Urothelium cell line (cell line): ENCODE results near the gene OPCML.

Source experiments
- DNase-seq: peaks from one replicate; pipeline ENCODE4 v3.0.0; 2011; ENCODE audit warnings: low spot score, mixed read lengths
- FAIRE-seq: peaks from 2 replicates; lab custom pipeline; 2011; peaks lifted over from hg19 to GRCh38; lab: Jason Lieb, UNC

Gene OPCML

DNA sequence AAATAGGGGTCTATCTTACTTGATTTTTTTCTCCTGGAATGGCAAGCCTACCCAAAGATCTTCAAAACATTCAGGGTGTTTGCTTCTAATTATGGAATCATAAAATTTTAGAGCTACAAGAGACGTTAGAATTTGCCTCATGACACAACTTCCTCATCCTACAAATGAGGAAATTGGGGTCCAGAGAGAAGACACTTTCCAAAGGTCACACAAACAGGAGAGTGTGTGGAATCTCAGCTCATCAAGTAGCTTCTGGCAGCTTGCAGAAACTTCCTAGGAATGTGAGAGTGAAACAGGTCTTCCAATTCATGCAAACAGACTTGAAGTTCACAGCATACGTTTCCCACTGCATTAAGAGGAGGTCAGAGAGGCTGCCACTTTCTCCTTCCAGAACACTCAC is 976.0 kb downstream of the OPCML start:
- no peak for FAIRE-seq
- DNase-seq, result no peak

DNA sequence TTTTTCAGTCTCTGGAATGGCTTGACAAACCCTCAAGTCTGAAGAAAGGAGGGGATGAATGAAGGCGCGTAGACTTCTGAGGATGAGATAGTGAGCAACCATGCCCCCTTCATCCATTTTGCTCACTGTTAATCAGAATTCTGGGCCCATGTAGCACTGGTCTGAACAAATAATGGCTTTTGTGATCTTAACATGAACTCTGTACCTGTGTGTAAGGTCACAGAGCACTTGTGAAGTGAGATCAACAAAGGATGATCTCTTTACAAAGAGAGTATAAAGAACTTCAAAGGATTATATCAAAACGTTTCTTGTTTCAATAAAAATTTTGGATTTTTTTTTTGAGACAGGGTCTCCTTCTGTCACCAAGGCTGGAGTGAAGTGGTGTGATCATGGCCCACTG is 976.7 kb downstream of the OPCML start:
- no peak for DNase-seq
- no peak for FAIRE-seq

DNA sequence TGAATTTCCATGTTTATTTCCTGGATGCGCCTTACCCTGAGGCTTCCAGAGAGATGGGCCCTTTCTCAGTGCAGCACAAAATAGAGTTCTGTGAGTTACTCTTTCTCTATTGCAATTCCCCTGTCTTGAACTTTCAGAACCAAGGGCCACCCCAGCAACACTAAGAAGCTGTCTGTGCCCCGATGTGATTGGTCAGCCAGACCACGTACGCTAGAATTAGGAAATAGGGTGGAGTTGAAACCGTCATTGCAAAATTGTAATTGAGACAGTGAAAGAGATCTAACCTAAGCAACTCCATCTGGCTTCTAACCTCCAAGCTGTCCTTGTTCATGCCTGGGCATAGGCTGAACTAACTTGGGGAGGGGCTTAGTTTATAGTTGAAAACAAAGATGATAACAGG is 981.3 kb downstream of the OPCML start:
- FAIRE-seq (no peak), DNase-seq (no peak)

GRCh38 chr11:132549561-132549960 is 982.7 kb downstream of the OPCML start:
- FAIRE-seq, result no peak
- no peak for DNase-seq

DNA sequence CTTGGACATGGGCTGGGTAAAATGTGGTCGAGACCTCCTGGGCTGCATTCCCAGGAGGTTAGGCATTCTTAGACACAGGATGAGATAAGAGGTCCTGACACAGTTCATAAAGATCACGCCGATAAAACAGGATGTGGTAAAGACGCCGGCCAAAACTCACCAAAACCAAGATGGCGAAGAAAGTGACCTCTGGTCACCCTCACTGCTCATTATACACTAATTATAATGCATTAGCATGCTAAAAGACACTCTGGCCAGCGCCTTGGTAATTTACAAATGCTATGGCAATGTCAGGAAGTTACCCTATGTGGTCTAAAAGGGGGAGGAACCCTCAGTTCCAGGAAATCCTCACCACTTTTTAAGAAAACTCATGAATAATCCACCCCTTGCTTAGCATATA is 983.3 kb downstream of the OPCML start:
- FAIRE-seq, result no peak
- DNase-seq, result no peak

DNA sequence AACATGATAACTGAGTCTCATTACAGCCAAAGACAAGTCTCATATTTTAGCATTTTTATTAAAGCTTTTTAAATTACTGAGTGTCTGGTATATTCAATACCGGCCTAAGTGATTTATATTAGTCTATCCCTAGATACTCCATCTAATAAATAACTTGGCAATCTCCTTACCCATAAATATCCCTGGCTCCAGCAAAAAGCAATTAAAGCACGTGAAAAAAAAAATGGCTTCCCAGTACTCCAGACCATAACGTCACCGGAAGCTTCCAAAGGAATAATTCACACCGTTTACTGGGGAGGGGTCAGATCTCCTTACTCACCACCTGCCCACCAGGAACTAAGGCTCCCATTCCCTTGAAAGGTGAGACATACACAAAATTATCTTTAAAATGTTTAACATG is 988.3 kb downstream of the OPCML start:
- FAIRE-seq (no peak), DNase-seq (no peak)

DNA sequence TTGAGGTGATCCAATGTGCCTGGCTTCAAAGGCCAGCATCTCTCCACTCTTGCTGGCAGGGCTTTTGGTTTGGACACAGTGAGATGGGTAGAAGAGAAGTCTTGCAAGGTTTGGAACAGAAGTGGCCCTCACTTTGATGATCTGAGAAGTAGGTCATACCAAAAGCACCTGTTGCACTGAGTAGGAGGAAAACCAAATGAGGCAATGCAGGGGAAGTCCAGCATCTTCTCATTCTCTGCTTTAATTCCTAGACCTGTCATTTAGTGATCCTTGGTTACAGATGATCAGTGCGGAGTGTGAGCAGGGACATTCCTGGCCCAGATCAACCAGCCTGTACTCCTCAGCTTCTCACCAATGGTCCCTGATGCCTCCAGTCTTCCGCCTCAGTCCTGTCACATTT is 990.5 kb downstream of the OPCML start:
- DNase-seq, result no peak
- FAIRE-seq, result no peak

DNA sequence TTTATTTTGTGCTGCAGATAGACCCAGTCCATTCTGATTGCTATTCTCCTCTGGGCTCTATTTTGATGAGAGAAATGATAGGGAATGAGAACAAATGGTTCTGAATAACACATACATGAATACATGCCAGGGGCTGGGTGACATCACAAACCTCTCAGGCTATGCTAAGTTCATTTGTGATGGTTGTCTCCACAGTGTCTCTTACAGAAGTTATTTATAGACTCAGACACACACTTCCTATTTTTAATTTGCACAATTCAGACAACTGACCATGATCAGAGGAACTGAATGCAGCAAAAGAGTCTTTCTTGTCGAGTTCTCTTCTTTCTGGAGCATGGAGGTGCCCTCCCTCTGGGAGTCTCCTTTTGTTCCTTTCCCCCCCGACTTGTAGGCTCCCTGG is 991.7 kb downstream of the OPCML start:
- FAIRE-seq (no peak), DNase-seq (no peak)

DNA sequence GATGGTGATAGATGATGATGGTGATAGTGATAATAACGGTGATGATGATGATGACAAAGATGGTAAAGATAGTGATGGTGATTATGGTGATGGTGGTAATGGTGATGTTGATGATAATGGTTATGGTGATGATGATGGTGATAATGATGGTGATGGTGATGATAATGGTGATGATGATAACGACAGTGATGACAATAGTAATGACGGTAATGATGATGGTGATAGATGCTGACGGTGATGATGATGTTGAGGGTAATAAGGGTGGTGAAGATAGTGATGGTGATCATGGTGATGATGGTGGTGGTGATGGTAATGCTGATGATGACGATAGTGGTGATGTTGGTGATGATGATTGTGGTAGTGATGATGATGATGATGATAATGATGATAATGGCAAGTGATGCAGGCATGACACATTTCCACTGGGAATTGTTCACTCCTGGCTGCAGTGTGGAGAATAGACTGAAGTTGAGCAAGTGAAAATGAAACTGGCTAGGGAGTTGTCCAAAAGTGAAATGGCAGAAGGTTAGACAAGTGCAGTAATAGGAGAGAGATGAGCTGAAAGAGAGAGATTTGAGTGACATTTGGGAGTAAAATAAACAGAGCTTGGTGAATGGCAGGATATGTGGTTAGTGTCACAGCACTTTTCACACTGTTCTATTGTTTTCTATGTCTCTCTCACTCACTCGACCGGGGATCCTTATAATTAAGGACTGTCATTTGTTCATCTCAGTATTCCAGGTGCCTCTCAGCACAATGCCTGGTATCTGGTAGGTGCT is 992.5 kb downstream of the OPCML start:
- FAIRE-seq (peak; percentile 82), DNase-seq (no peak)

DNA sequence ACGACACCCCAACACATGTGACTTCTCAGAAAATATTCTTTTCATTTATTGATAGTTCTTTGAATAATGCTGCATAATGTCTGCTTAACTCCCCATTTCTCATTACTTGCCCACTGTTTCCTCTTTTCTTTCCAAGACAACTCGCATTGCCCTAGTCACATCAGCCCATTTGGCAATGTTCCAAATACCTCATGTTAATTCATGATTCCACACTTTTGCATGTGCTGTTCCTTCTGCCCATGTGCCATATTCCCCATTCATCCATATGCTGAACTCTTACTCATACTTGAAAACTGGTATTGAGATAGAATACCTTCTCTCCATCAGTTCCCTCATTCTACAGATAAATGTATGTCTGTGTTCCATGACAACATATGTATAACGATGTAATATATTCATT is 993.7 kb downstream of the OPCML start:
- no peak for DNase-seq
- FAIRE-seq, result no peak

GRCh38 chr11:132535830-132536229 is 996.5 kb downstream of the OPCML start:
- FAIRE-seq (no peak), DNase-seq (no peak)

DNA sequence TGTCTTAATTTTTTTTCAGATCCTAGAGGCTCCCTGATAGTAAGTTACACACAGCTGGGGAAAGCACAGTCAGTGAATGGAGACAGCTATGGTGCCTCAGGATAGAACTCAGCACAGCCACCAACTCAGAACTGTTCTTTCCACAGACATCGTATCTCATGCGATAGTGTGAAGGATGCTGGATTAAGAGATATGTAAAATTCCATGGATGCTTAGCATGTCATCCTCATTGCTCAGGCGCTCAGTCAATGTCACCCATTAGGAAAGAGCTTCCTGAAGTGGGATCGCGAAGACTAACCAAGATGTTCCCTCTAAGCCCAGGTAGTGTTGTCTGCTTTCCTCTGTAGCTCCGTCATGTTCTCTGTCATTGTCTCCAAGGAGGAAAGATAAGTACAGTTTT is 1000.4 kb downstream of the OPCML start:
- FAIRE-seq (no peak), DNase-seq (no peak)

DNA sequence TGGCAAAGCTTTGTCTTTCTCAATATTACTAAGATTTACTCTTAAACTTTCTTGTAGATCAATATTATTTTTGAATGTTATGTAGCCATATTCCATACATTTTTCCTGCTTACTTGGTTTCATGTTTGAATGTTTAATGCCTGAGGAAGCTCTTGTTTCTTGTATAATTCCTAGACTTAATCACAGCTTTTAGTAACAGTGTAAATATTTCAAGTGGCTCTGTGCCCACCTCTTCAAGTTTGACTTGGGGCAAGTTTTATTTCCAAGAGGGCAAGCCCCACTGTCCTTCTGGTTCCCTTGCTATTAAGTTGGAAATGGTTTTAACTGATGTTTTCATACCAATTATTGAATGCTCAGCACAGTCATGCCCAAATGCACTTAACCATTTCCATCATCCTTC is 1004.1 kb downstream of the OPCML start:
- DNase-seq (no peak), FAIRE-seq (no peak)

DNA sequence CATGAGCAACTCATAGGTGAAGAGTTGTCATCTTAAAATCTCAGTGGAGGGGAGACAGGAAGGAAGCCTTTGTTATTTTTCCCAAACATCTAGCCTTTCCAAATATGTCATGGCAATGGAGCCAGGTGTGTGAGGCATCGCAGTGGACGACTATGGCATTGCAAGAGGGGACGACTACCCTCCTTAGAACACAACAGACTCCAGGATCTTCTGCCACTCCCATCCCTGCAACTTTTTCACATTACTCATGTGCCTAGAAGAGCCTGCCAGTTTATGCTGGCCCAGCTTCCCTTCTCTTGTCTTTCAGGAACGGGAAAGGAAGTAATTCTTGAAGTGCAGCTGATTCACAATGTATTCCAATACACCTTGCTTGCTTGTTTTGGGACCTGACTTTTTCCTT is 1008.4 kb downstream of the OPCML start:
- DNase-seq (peak; percentile 17), FAIRE-seq (no peak)

DNA sequence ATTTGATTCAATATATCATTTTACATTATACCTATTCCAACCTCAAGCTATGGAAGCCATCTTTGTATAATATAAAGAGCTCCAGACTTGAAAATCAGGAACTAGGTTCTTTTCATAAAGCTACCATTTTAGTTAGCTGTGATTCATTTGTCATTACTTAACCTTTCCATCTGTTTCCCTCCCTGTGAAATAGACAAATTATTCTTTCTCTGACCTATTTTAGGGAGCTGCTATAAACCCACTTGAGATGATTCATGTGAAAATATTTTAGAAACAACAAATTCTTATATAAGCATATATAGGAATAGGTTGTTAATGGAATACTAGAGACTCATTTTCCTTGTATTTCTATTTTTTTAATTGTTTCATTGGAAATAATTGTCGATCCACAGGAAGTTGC is 1012.1 kb downstream of the OPCML start:
- no peak for FAIRE-seq
- DNase-seq, result no peak

GRCh38 chr11:132519241-132519815 is 1013.0 kb downstream of the OPCML start:
- no peak for FAIRE-seq
- DNase-seq, result no peak

- no peak for FAIRE-seq
- no peak for DNase-seq
Measured at GRCh38 chr11:132504501-132505041, 1027.7 kb downstream of the OPCML start.

DNA sequence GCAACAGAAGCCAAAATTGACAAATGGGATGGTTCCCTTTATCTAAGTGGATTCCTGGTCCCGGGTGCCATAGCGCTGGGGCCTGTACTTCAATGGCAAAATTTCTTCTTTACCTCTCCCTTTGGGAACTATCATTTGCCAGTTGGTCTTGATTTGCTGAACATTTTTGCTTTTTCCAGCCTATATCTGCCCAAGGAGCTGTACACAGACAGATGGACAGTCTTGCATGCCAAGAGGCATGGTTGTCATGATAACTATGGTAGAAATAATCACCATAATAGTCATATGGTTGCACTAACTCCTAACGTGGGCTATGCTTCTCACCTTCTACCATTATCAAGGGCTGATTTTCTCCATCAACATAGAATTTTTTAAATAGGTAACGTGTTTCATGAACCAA is 1030.9 kb downstream of the OPCML start:
- no peak for DNase-seq

DNA sequence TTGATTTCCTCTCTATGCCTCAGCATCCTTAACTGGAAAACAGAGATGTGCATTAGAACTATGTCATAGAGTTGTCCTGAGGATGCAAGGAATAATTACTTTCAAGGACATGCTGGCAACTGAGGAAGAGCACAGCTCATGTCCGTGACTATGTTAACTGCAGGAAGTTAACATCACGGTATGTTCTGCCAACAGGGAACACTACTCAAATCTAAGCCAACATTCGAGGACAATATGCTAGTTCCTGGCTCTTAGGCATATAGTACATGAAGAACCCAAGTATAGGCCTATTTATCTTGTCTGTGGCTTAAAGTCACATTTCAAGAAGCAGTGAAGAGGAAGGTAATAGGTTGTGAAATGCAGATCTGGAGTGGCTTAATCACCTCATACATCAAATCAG is 1032.6 kb downstream of the OPCML start:
- no peak for DNase-seq
- FAIRE-seq, result no peak

More for the DNA sequence above, 1030.9 kb downstream of the OPCML start:
- FAIRE-seq, result no peak

DNA sequence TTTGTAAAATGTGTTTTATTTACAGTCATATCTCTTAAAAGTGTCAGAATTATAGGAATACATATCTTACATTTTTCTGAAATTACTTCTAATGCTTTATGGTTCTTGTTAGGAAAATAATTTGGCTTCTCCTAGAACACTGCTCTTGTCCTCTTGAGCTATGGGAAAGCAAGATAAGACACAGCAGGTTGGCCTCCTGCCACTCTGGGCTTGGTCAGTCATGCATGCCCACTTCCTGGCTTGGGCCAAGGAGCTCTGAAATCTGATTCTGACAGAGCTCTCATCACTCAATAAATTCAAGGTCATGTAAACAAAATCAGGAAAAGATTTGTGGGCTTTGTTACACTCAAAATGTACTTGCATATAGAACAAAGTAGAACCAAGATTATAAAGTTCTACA is 1036.0 kb downstream of the OPCML start:
- DNase-seq (no peak), FAIRE-seq (no peak)

DNA sequence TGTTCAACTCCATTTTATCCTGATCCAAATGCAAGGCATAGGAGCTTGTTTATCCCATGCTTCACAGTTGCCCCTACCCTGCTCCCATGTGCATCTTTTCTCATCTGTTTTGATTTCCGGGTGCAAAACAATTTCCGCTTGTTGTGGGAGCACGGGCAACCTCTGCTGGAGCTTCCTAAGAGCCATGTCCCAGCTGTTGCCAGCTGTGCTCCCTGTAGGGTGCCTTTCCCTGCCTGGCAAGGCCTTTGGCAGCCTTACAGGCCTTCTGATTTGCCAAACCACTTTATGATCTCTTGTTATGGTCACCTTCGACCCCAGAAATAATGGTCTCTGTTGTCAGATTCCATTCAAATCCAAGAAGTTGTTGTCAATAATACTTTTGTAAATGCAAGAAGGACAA is 1038.5 kb downstream of the OPCML start:
- FAIRE-seq (no peak), DNase-seq (no peak)

DNA sequence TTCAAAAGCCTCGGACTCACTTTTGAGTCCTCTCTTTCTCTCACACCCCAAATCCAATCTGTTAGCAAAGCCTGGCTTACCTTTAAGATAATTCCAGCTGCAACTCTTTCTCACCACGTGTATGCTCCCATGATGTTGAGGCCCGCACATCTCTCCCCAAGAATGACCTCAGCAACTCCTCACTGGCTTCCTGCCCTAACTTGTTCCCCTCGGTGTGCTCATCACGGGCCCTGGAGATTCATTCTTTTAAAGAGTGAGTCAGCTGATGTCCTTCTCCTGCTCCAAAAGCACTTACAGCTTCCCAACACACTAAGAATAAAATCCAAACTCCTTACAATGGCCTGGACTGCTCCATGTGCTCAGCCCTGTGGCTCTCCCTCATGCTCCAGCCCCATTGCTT is 1041.3 kb downstream of the OPCML start:
- FAIRE-seq (no peak), DNase-seq (peak; percentile 31)

DNA sequence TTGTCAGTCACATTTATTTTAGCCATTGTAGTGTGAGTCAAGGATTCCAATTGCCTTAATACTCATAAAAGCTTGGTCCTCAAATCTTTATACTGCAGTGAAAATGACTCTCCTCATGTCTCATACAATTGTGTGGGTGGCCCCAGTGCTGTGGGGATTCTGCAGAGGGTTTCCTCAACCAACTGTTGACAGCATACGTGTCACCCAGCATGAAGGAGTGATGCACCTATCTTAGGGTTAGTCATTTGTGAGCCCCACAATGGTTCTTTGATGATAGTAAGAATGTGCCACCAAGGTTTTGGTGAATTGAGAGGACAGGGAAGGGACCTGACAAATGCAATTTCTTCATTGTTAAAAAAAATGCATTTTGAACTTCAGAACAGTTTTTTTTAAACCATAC is 1046.2 kb downstream of the OPCML start:
- FAIRE-seq, result no peak
- no peak for DNase-seq
